Measurements from ENCODE around the gene CAPS. TPM values are rescaled to one million over a fixed set of nuclear protein-coding genes. Genes with fewer than 3 reads are reported as not detected.

Gene CAPS
- total RNA-seq, 1 donor from 2014 or later: 4.6 TPM

GRCh38 chr19:5908773-5909442 is 5.1 kb upstream of the CAPS start:
- no peak for DNase-seq (ENCODE audit: low read depth in 2 of 2)

GRCh38 chr19:5910638-5910907 is 3.5 kb upstream of the CAPS start:
- no peak for DNase-seq (ENCODE audit: low read depth in 2 of 2)

GRCh38 chr19:5911366-5911765 is 2.7 kb upstream of the CAPS start:
- DNase-seq (ENCODE audit: low read depth in 2 of 2): no peak

GRCh38 chr19:5914358-5914774 is 312 bp downstream of the CAPS start:
- no peak for DNase-seq (ENCODE audit: low read depth in 2 of 2)

GRCh38 chr19:5914946-5915781 is 1.1 kb downstream of the CAPS start:
- no peak for DNase-seq (ENCODE audit: low read depth in 2 of 2)

- no peak for DNase-seq (ENCODE audit: low read depth in 2 of 2)
Observed at GRCh38 chr19:5915782-5916165, 1.7 kb downstream of the CAPS start.

GRCh38 chr19:5916181-5916708 is 2.2 kb downstream of the CAPS start:
- no peak for DNase-seq (ENCODE audit: low read depth in 2 of 2)

- DNase-seq (ENCODE audit: low read depth in 2 of 2): no peak
Observed at GRCh38 chr19:5917431-5918107, 3.5 kb downstream of the CAPS start.

GRCh38 chr19:5918463-5919079 is 4.5 kb downstream of the CAPS start:
- no peak for DNase-seq (ENCODE audit: low read depth in 2 of 2)

GRCh38 chr19:5921516-5922160 is 7.6 kb downstream of the CAPS start:
- DNase-seq (ENCODE audit: low read depth in 2 of 2): no peak

- DNase-seq (ENCODE audit: low read depth in 2 of 2): no peak
Observed at GRCh38 chr19:5922161-5922545, 8.1 kb downstream of the CAPS start.

GRCh38 chr19:5923356-5923755 is 9.3 kb downstream of the CAPS start:
- DNase-seq (ENCODE audit: low read depth in 2 of 2): no peak

- DNase-seq (ENCODE audit: low read depth in 2 of 2): no peak
Observed at GRCh38 chr19:5925830-5926427, 11.9 kb downstream of the CAPS start.

- no peak for DNase-seq (ENCODE audit: low read depth in 2 of 2)
Observed at GRCh38 chr19:5926641-5927440, 12.8 kb downstream of the CAPS start.

- no peak for DNase-seq (ENCODE audit: low read depth in 2 of 2)
Observed at GRCh38 chr19:5927441-5927821, 13.4 kb downstream of the CAPS start.

- no peak for DNase-seq (ENCODE audit: low read depth in 2 of 2)
Observed at GRCh38 chr19:5929179-5929578, 15.1 kb downstream of the CAPS start.

- no peak for DNase-seq (ENCODE audit: low read depth in 2 of 2)
Observed at GRCh38 chr19:5929625-5930024, 15.6 kb downstream of the CAPS start.

GRCh38 chr19:5931251-5931650 is 17.2 kb downstream of the CAPS start:
- DNase-seq (ENCODE audit: low read depth in 2 of 2): no peak

GRCh38 chr19:5932146-5932545 is 18.1 kb downstream of the CAPS start:
- no peak for DNase-seq (ENCODE audit: low read depth in 2 of 2)

GRCh38 chr19:5932609-5933262 is 18.7 kb downstream of the CAPS start:
- no peak for DNase-seq (ENCODE audit: low read depth in 2 of 2)
